OCI-LY3 (cell line): ENCODE results near the gene TBP.

Experiments
- CTCF ChIP-seq: fragments of 200-600, 300-600 bp; sonication (generic); IDR thresholded peaks from 2 replicates; pipeline ENCODE4 v1.5.1; 2014; ENCODE audit warnings: antibody characterized with exemption, low read length, low read depth
- EZH2phosphoT487 ChIP-seq: fragments of 200-600 bp; shearing (Covaris generic); IDR thresholded peaks from 2 replicates; pipeline ENCODE4 v1.6.1; 2018; ENCODE audit warnings: antibody characterized with exemption, mixed run types, low read depth

GRCh38 chr6:170525795-170526194 lies 28.4 kb upstream of the TBP start:
- no peak for TF ChIP-seq CTCF
- no peak for TF ChIP-seq EZH2phosphoT487
